Vagina (tissue), 2 donors: Measurements from ENCODE around the gene DCTN4.

Experiments
- POLR2AphosphoS5 ChIP-seq, 2 donors: sonication (generic); formaldehyde crosslinking; IDR thresholded peaks; one replicate each; pipeline ENCODE4 v1.9.0; 2017; ENCODE audit warnings: antibody characterized with exemption in 2 of 2, mild to moderate bottlenecking in 2 of 2, low read depth in 1 of 2; ENCODE audit not compliant: insufficient read depth in 1 of 2
- TF ChIP-seq, protein P1 (sequence below), 3 experiments: fragments of 450-650 bp in 2 of 3; fragments of 200-600 bp in 1 of 3; sonication (generic) in 1 of 3; IDR thresholded peaks; one replicate each; pipeline ENCODE4 v1.5.1; 2017 to 2019; ENCODE audit warnings: antibody characterized with exemption in 3 of 3, mild to moderate bottlenecking in 2 of 3, moderate library complexity in 2 of 3

DNA sequence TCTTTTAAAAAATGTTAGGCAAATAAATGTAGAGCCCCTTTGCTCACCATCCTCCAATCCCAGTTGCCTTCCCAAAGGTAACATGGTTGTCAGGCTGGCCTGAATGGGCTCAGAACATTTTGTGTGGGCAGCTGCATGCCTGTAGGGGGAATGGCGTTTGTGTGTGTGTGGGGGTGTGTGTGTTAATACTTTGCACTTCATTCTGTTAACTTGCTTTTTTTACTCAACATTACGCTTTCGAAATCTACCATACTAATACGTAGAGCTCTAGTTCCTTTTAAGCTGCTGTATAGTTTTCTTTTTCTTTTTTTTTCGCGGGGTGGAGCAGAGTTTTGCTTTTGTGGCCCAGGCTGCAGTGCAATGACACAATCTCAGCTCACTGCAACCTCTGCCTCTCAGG is 83.7 kb downstream of the DCTN4 start:
- TF ChIP-seq, protein P1, sequence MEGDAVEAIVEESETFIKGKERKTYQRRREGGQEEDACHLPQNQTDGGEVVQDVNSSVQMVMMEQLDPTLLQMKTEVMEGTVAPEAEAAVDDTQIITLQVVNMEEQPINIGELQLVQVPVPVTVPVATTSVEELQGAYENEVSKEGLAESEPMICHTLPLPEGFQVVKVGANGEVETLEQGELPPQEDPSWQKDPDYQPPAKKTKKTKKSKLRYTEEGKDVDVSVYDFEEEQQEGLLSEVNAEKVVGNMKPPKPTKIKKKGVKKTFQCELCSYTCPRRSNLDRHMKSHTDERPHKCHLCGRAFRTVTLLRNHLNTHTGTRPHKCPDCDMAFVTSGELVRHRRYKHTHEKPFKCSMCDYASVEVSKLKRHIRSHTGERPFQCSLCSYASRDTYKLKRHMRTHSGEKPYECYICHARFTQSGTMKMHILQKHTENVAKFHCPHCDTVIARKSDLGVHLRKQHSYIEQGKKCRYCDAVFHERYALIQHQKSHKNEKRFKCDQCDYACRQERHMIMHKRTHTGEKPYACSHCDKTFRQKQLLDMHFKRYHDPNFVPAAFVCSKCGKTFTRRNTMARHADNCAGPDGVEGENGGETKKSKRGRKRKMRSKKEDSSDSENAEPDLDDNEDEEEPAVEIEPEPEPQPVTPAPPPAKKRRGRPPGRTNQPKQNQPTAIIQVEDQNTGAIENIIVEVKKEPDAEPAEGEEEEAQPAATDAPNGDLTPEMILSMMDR (IDR thresholded peaks at IDR 0.05): no peak
- no peak for TF ChIP-seq POLR2AphosphoS5 (IDR thresholded peaks at IDR 0.05; ENCODE audit: insufficient read depth in 1 of 2, low read depth in 1 of 2)
